Measurements from ENCODE around the gene NDUFA13. TPM values are rescaled to one million over a fixed set of nuclear protein-coding genes. Genes with fewer than 3 reads are reported as not detected.

The NDUFA13 gene
- total RNA-seq, 1 donor from 2014 or later, result 86.8 TPM

DNA sequence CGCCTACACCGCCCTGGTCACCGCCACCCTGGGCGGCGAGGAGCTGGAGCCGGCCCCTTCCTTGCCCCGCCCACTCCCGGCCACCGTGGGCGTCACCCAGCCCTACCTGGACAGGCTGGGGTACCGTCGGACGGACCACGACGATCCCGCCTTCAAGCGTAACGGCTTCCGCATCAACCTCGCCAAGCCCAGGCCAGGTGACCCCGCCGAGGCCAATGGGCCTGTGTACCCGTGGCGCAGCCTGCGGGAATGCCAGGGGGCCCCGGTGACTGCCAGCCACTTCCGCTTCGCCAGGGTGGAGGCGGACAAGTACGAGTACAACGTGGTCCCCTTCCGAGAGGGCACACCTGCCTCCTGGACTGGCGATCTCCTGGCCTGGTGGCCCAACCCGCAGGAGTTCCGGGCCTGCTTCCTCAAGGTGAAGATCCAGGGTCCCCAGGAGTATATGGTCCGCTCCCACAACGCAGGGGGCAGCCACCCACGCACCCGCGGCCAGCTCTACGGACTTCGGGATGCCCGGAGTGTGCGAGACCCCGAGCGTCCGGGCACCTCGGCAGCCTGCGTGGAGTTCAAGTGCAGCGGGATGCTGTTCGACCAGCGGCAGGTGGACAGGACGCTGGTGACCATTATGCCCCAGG lies 29.0 kb downstream of the NDUFA13 start:
- FAIRE-seq, result no peak

DNA sequence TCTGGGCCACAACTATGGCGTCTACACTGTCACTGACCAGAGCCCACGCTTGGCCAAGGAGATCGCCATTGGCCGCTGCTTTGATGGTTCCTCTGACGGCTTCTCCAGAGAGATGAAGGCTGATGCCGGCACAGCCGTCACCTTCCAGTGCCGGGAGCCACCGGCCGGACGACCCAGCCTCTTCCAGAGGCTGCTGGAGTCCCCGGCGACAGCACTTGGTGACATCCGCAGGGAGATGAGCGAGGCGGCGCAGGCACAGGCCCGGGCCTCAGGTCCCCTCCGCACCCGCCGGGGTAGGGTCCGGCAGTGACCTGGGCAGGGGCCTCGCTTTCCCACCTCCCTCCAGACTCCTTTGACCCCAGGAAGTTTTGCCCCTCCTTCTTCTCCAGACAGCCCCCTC lies 29.7 kb downstream of the NDUFA13 start:
- DNase-seq (ENCODE audit: low spot score in 2 of 2) (no peak), FAIRE-seq (no peak)

More for the DNA sequence above, 29.0 kb downstream of the NDUFA13 start:
- DNase-seq (ENCODE audit: low spot score in 2 of 2), result no peak

DNA sequence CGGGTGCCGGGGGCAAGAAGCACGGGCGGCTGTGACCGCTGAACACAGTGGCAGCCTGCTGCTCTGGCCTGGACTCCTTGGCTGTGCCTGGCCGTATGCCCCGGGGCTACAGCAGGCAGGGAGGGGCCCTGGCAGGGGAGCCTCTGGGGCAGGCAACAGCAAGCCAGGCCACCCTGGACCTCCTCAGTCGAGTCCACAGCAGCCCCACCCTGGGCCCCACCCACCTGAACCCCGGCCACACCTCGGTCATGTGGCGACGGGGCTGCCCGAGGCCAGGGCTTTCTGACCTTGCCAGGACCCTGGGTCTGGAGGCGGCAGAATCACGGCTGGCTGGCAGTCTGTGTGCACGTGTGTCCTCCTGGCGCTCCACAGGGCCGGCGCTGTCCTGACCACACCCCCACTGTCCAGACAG lies 30.7 kb downstream of the NDUFA13 start:
- DNase-seq (ENCODE audit: low spot score in 2 of 2), result peak in 1 of 2 donors; percentile 25

DNA sequence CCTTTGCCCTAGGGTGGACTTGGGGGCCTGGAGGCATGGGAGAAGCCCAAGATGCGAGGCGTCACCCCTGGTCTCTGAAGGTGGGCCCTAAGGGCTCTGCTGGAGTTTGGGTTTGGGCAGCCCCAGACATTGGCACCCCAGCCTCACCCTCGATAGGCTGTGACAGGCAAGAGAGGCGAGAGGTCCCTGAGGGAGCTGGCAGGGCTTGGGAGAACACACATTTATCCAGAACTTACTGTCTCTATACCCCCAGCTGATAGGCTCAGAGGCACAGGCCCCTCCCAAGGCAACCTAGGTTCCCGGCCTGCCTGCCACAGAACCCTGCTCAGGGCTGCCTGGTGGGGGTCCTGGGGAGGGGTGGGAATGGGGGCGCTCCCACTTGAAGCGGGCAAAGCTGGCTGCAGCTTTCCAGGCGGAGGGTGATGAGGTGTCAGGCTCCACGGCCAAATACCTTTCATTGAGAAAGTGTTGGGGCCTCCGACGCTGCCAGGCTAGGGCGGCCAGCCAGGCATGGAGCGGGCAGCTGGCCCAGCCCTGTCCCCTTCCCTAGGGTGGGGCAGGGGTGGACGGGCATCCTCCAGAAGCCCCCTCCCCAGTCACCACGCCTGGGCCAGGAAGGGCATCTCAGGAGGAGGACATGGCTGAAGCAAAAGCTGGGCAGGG lies 31.8 kb downstream of the NDUFA13 start:
- FAIRE-seq, result no peak
- no peak for DNase-seq (ENCODE audit: low spot score in 2 of 2)

More for the DNA sequence above, 30.7 kb downstream of the NDUFA13 start:
- FAIRE-seq, result no peak

GRCh38 chr19:19548915-19549759 lies 33.1 kb downstream of the NDUFA13 start:
- DNase-seq (ENCODE audit: low spot score in 2 of 2), result no peak
- no peak for FAIRE-seq

DNA sequence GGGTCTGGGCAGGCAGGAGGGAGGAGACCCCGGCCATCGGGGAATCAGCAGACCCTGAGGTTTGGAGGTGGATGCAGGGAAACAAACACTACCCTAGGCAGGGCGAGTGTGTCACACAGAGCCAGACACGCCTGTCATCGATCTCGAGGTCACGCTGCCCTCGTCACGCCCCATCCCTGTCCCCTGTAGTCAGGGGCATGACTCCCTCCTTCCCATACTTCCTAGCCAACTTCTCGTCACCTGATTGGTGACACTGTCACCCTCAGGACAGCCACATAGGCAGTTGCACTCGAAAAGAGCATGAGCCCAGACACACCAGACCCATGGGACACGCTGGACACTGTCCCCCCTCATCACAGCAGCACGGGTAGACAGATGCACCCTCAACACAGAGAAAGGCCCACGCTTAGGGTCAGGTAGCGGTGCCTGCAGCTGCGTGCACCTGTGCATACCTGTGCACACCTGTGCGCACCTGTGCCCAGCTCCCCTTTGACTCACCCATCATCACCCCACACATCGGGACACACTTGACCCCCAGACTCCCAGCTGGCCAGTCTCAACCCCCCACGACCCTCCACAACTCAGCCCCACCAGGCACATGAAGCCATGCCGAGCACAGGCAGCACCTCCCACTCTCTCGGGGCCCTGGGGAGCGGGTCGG lies 33.9 kb downstream of the NDUFA13 start:
- FAIRE-seq, result no peak
- no peak for DNase-seq (ENCODE audit: low spot score in 2 of 2)

- FAIRE-seq (no peak), DNase-seq (ENCODE audit: low spot score in 2 of 2) (no peak)
These were observed 34.5 kb downstream of the NDUFA13 start for GRCh38 chr19:19550485-19550929.

DNA sequence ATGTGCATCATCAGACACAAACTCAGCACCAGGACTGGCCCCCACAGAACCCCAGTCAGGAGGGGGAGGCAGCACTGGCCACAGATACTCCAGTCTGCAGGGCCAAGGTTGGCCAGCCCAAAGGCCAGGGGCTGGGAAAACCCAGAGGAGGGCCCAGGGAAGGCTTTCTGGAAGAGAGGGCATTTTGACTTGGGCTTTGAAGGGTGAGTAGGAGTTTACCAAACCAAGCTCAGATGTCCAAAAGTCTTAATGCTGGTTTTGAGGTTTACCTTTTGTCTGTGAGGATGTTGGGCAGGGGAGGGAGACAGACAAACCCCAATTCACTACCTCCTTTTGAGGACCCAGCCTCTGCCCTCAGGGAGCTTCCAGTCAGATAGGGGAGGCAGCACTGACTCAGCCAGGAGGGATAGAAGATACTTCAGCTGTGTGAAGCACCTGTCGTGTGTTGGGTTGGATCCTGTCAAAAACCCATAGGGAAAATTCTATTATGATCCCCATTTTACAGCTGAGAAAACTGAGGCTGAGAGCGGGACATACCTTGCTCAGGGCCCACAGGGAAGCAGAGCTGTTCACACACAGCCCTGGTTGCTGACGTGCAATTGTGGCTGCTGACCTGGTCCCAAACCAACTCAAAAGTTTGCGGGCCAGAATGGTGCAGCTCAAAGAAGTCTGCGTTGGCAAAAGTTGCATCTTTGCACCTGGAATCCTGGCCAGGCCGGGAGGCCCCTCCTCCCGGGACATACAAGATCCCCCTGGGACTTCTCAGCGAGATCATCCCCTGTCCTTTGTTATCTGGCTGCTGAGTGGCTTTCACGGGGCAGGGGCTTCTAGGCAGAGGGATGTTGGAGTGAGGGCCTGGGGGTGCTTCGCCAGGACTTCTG lies 35.2 kb downstream of the NDUFA13 start:
- FAIRE-seq (no peak), DNase-seq (ENCODE audit: low spot score in 2 of 2) (no peak)

DNA sequence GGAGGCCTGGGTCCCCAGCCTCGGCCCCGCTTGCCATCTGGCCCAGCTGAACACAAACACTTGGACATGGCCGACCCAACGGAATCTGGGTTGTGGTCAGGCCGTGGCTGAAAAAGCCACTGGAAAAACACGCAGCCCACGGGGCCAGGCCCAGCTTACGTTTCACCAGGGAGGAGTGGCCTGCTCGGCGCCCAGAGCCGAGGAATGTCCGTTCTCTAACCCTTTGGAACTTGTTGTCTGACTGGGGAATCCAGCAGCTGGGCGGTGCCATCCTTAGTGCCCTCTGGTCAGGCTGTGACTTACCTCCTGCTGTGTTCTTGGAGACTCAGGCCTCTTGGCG lies 35.8 kb downstream of the NDUFA13 start:
- no peak for DNase-seq (ENCODE audit: low spot score in 2 of 2)

GRCh38 chr19:19552798-19553197 lies 36.8 kb downstream of the NDUFA13 start:
- no peak for DNase-seq (ENCODE audit: low spot score in 2 of 2)
- FAIRE-seq, result no peak

More for the DNA sequence above, 35.8 kb downstream of the NDUFA13 start:
- no peak for FAIRE-seq

DNA sequence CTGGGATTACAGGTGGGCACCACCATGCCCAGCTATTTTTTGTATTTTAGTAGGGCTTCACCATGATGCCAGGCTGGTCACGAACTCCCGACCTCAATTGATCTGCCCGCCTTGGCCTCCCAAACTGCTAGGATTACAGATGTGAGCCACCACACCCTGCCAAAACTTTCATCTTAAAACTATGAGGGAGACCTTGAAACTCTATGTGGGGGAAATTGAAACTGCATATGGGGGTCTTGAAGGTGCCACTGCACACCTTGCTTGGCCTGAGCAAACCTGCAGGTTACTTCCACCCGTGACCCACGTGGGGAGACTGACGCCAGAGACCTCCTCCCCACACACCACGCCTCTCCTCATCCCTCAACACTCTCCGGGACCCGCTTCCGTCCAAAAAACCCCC lies 37.6 kb downstream of the NDUFA13 start:
- FAIRE-seq (no peak), DNase-seq (ENCODE audit: low spot score in 2 of 2) (no peak)

DNA sequence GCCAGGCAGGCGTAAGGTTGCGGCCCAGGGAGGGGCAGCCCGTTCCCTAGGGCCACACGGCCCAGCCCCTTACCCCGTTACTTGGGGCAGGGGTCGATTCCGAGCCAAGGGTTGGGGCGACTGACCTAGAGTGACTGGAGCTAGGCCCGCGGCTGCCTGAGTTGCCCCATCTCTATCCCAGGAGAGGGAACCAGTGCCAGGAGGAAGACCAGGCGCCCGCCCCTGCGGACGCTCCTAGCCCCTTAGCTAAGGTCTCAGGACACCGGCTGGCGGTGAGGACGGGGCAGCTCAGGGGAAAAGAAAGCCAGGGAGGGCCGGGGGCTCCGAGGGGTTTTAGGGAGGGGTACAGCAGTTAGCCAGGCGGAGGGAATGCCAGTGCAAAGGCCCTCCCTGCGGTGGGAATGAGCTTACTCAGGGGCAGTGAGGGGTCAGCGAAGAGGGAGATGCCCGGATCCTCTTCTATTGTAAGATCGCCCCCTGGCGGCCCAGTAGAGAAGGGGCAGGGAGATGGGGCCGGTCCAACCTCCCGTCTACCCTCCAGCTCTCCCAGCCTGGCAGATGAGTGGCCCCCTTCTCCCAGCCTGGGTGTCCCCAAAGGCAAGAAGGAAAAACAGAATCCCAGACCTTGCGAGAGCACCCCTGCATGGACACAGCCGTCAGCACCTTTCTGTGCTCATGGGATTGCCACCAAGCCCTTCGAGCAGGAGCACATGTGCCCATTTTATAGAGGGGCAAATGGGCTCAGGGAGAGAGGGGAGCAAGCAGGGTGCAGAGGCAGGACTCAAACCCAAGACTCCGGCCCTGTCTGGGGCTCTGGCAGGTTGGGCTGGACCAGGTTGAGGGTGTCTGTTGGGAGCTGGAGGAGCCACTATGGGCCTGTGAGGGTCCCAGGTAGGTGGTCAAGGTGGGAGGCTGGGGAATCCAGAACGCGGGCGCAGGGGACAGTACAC lies 38.3 kb downstream of the NDUFA13 start:
- FAIRE-seq, result no peak
- DNase-seq (ENCODE audit: low spot score in 2 of 2), result peak; percentile 26 to 63

DNA sequence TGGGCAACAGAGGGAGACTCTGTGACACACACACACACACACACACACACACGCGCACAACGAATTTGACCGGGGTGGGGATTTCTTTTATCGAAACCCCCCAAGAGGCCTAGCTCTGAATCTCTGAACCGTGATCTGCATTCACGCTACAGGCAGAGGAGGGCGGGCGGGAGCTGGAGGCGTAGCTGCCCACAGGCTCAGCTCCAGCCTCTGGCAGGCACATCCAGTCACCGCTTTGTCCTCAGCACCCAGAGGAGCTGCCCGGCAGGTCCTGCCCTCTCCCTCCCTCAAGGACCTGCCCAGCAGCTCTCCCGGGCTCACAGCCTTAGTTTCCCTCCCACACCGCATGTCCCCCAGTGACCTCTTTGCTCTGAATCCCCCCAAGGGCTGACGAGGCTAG lies 42.0 kb downstream of the NDUFA13 start:
- FAIRE-seq, result no peak

GRCh38 chr19:19558636-19559035 lies 42.6 kb downstream of the NDUFA13 start:
- FAIRE-seq, result no peak
- no peak for DNase-seq (ENCODE audit: low spot score in 2 of 2)

More for the DNA sequence above, 42.0 kb downstream of the NDUFA13 start:
- no peak for DNase-seq (ENCODE audit: low spot score in 2 of 2)

DNA sequence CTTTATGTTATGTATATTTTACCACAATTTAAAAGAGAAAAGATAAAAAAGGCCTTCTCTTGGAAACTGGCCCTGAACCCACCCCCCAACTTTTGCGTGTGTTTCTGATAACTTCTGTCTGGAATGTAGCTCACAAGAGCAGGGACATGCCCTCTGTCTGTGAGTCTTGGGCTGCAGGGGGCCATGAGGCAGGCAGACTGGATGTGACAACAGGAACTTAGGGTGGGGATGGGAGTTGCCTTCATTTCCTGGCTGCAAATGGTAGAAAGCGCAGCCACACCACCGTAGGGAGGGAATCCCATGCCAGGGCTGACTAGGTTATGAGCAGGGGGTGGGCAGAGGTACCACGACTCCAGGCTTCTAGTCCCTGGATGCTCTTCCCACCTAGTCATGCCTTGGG lies 43.9 kb downstream of the NDUFA13 start:
- DNase-seq (ENCODE audit: low spot score in 2 of 2) (no peak), FAIRE-seq (no peak)

- DNase-seq (ENCODE audit: low spot score in 2 of 2) (no peak), FAIRE-seq (no peak)
These were observed 46.1 kb downstream of the NDUFA13 start for GRCh38 chr19:19561946-19562664.

GRCh38 chr19:19562665-19563347 lies 46.8 kb downstream of the NDUFA13 start:
- DNase-seq (ENCODE audit: low spot score in 2 of 2), result no peak
- no peak for FAIRE-seq
